Right lobe of liver (tissue), 4 donors: ENCODE data around the gene RGS3.

Source experiments
- CTCF ChIP-seq, 4 donors: fragments of 200-600 bp in 3 of 4; fragments of 450-650 bp in 1 of 4; IDR thresholded peaks; one replicate each; pipeline versions ENCODE4 v1.5.1 to v1.8.0; 2016 to 2022; ENCODE audit warnings: antibody characterized with exemption in 4 of 4, mild to moderate bottlenecking in 2 of 4
- POLR2A ChIP-seq: fragments of 450-650 bp; IDR thresholded peaks from one replicate; pipeline ENCODE4 v1.6.1; 2017; ENCODE audit warnings: antibody characterized with exemption, mild to moderate bottlenecking
- donor health status: DM: no; HTN: no; CAD: no.
- donor health status: DM: no; HTN: no; CAD: no.
- donor health status: DM: no; HTN: yes; CAD: no.

DNA sequence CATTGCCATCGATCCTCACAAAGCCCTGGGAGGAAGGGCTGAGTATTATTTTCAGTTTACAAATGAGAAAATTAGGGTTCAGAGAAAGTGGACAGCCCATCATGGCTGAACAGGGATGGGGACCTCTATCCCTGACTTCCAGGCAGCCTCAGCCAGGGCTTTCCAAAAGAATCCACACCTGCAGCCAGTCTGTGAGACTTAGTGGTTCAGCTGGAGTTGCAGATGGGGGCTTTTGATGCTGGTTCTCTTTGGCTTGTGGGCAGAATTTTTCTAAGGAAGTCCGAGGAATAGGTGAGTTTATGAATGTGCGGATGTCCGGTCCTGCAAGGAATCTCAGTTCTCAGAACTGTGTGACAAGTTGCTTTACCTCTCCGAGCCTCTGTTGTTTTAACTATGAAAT is 138.1 kb downstream of the RGS3 start:
- TF ChIP-seq CTCF (IDR thresholded peaks at IDR 0.05) (no peak), POLR2A (no peak)
